ENCODE results near the gene NPR2. TPM values are rescaled to one million over a fixed set of nuclear protein-coding genes. Genes with fewer than 3 reads are reported as not detected.

The NPR2 gene
- polyA plus RNA-seq, 2 of the 4 experiments (the other 2 are of a cell fraction) = 7.8 to 18.8 TPM

GRCh38 chr9:35827486-35827885 lies 36.1 kb downstream of the NPR2 start:
- H3K9me3 ChIP-seq = no peaks in the 10 kb centered on the region
- no peak overlapping the region for H3K4me2 ChIP-seq
- FAIRE-seq = no peak
- no peak for ATAC-seq
- no peak overlapping the region for H3K4me3 ChIP-seq
- POLR2A ChIA-PET = interaction anchor here (0.6 kb wide), 1 partner anchor 78 kb away, joined by 3 read pairs; the partner anchor contains the start of gene HRCT1
- no peak overlapping the region for H3K27ac ChIP-seq
- CTCF ChIA-PET = interaction anchor here (1.6 to 5.6 kb wide), 9 partner anchors 11 to 75 kb away, joined by 5 to 59 read pairs (median 19); partner anchors contain the start of genes HINT2, NPR2 and SPAG8
- no peak for TF ChIP-seq NFE2L2 (conservative IDR thresholded peaks at IDR 0.05; ENCODE audit: low read length)
- TF ChIP-seq MAFK (IDR thresholded peaks at IDR 0.05; ENCODE audit: partially characterized antibody) = no peak
- no peak for TF ChIP-seq E2F6 (IDR thresholded peaks at IDR 0.05; ENCODE audit: borderline replicate concordance, low read depth)
- TF ChIP-seq FOSL2 (IDR thresholded peaks at IDR 0.05) = no peak
- no peak for TF ChIP-seq FOSL2 (CRISPR knock-in tag; IDR thresholded peaks at IDR 0.05)
- TF ChIP-seq HOXB13 (CRISPR knock-in tag; IDR thresholded peaks at IDR 0.05; ENCODE audit: low read depth) = no peak
- no peak for TF ChIP-seq CBX8 (IDR thresholded peaks at IDR 0.05)
- no peak for TF ChIP-seq ELK1 (IDR thresholded peaks at IDR 0.05; ENCODE audit: low read depth, low read length)
- TF ChIP-seq HEYL (CRISPR knock-in tag; IDR thresholded peaks at IDR 0.05) = no peak
- no peak for TF ChIP-seq TFCP2L1 (CRISPR knock-in tag; IDR thresholded peaks at IDR 0.05)
- no peak for TF ChIP-seq FOXS1 (CRISPR knock-in tag; IDR thresholded peaks at IDR 0.05)
- no peak for TF ChIP-seq RNF2 (IDR thresholded peaks at IDR 0.05; ENCODE audit: borderline replicate concordance, low read depth)
- no peak for TF ChIP-seq JUN (IDR thresholded peaks at IDR 0.05)
- TF ChIP-seq CBX2 (IDR thresholded peaks at IDR 0.05; ENCODE audit: borderline replicate concordance, low read depth) = no peak
- no peak for TF ChIP-seq KDM1A (IDR thresholded peaks at IDR 0.05; ENCODE audit: low read depth)
- TF ChIP-seq PHF8 (IDR thresholded peaks at IDR 0.05; ENCODE audit: borderline replicate concordance, low read depth) = no peak
- no peak for TF ChIP-seq CHD4 (IDR thresholded peaks at IDR 0.05; ENCODE audit: borderline replicate concordance)
- no peak for DNase-seq (ENCODE audit: low read depth in 1 of 2, low spot score in 1 of 2)
- 88% methylated on average over 3 of the region's 3 CpGs for WGBS (ENCODE audit: missing lambda C conversion rate)
- peaks cover 4% of the 10 kb centered on the region; the same call in 2 of the 3 replicates for H3K4me1 ChIP-seq

- FAIRE-seq = no peak
- H3K4me2 ChIP-seq = peak within 1 kb of the TSS; percentile 96
Observed at GRCh38 chr9:35828716-35829083, 37.3 kb downstream of the NPR2 start, which contains the start of gene FAM221B. TSS of gene FAM221B (minus strand) at chr9:35828732. CDS start at chr9:35826161, 2,571 bp downstream.

GRCh38 chr9:35829084-35829763 lies 37.8 kb downstream of the NPR2 start, which contains the start of gene TMEM8B:
TSS of gene TMEM8B (plus strand) at chr9:35829228. CDS start at chr9:35829448, 220 bp downstream.
- FAIRE-seq = no peak
- 0% methylated on average over 9 of the region's 53 CpGs for WGBS (ENCODE audit: missing lambda C conversion rate)
- POLR2A ChIA-PET = interaction anchor here (1.5 kb wide), 1 partner anchor 15 kb away, joined by 4 read pairs; the partner anchor contains the start of gene HINT2

More at GRCh38 chr9:35828716-35829083, 37.3 kb downstream of the NPR2 start, which contains the start of gene FAM221B:
- no peak for TF ChIP-seq ZFP36 (IDR thresholded peaks at IDR 0.05; ENCODE audit: borderline replicate concordance, partially characterized antibody)
- 0 out of 2 replicates have a peak, but pooled peaks have one; percentile 1 for TF ChIP-seq NFE2L2 (conservative IDR thresholded peaks at IDR 0.05; ENCODE audit: low read length)
- ChIA-PET CTCF (interaction anchor here (0.6 to 5.6 kb wide), 9 partner anchors 10 to 117 kb away, joined by 3 to 59 read pairs (median 3); partner anchors contain the start of genes HINT2, SPAAR and SPAG8), POLR2A (interaction anchor here (1.5 kb wide), 1 partner anchor 14 kb away, joined by 4 read pairs; the partner anchor contains the start of gene HINT2)
- DNase-seq (ENCODE audit: low read depth in 1 of 2, low spot score in 1 of 2) (no peak), ATAC-seq (peak; percentile 36 to 42; a peak in 4 of 6 replicates)
- H3K27ac ChIP-seq = peak within 1 kb of the TSS; percentile 84 to 91
- peaks cover 4% of the 10 kb centered on the region; the same call in 2 of the 3 replicates for H3K4me1 ChIP-seq
- 0% methylated on average over 11 of the region's 21 CpGs for WGBS (ENCODE audit: missing lambda C conversion rate)
- H3K9me3 ChIP-seq = no peaks in the 10 kb centered on the region
- H3K4me3 ChIP-seq = peak within 1 kb of the TSS; percentile 80

More at GRCh38 chr9:35829084-35829763, 37.8 kb downstream of the NPR2 start, which contains the start of gene TMEM8B:
- DNase-seq (ENCODE audit: low read depth in 1 of 2, low spot score in 1 of 2) (peak; percentile 90 to 97), ATAC-seq (peak; percentile 86 to 93)
- TF ChIP-seq PHF8 (IDR thresholded peaks at IDR 0.05; ENCODE audit: borderline replicate concordance, low read depth) (peak; percentile 30; the same call in 1 of the 2 replicates), ATOH8 (CRISPR knock-in tag; IDR thresholded peaks at IDR 0.05; ENCODE audit: low read depth) (no peak)
- Histone ChIP-seq H3K4me3 (peak within 1 kb of the TSS; percentile 80), H3K27ac (peak within 1 kb of the TSS; percentile 84 to 91), H3K9me3 (no peaks in the 10 kb centered on the region), H3K4me2 (peak within 1 kb of the TSS; percentile 96), H3K4me1 (peaks cover 4% of the 10 kb centered on the region; the same call in 2 of the 3 replicates)
- CTCF ChIA-PET = interaction anchor here (0.6 to 5.6 kb wide), 9 partner anchors 9 to 116 kb away, joined by 3 to 59 read pairs (median 3); partner anchors contain the start of genes HINT2, SPAAR and SPAG8

Measured in A549 (cell line).